HepG2 (cell line): ENCODE measurements around the gene BCL2L1. TPM values are rescaled to one million over a fixed set of nuclear protein-coding genes. Genes with fewer than 3 reads are reported as not detected.

Source experiments
- CSRNP2 ChIP-seq: sonication (generic); formaldehyde crosslinking; conservative IDR thresholded peaks from 2 replicates; pipeline ENCODE4 v1.8.0; 2022; ENCODE audit warnings: low read depth, missing genetic modification reagents
- HMGXB4 ChIP-seq, 2 experiments: sonication (generic) in 1 of 2; formaldehyde crosslinking in 1 of 2; IDR thresholded peaks; 2 replicates each; pipeline versions ENCODE4 v1.4.0 to v1.6.1; 2018 to 2020; ENCODE audit warnings: missing genetic modification reagents in 2 of 2, borderline replicate concordance in 1 of 2, low read depth in 1 of 2, mild to moderate bottlenecking in 1 of 2, missing biosample characterization in 1 of 2
- IKZF5 ChIP-seq: IDR thresholded peaks from 2 replicates; pipeline ENCODE4 v1.6.1; 2018; ENCODE audit warnings: missing genetic modification reagents, mild to moderate bottlenecking, missing compliant biosample characterization
- IRX3 ChIP-seq: sonication (generic); formaldehyde crosslinking; IDR thresholded peaks from 2 replicates; pipeline ENCODE4 v1.8.1; 2023; ENCODE audit warnings: mild to moderate bottlenecking, low read depth, missing genetic modification reagents, borderline replicate concordance
- KAT8 ChIP-seq: IDR thresholded peaks from 2 replicates; pipeline ENCODE4 v1.6.1; 2016; ENCODE audit warnings: missing genetic modification reagents, missing compliant biosample characterization
- MEIS2 ChIP-seq: sonication (generic); formaldehyde crosslinking; IDR thresholded peaks from 2 replicates; pipeline ENCODE4 v1.9.0; 2021; ENCODE audit warnings: mild to moderate bottlenecking, missing genetic modification reagents
- SETDB1 ChIP-seq: sonication (generic); formaldehyde crosslinking; IDR thresholded peaks from 2 replicates; pipeline ENCODE4 v1.5.1; 2020; ENCODE audit warnings: missing genetic modification reagents, mild to moderate bottlenecking, borderline replicate concordance
- YEATS2 ChIP-seq: sonication (generic); formaldehyde crosslinking; IDR thresholded peaks from 2 replicates; pipeline ENCODE4 v1.4.0; 2020; ENCODE audit warnings: missing genetic modification reagents, borderline replicate concordance
- YY1 ChIP-seq: IDR thresholded peaks from 2 replicates; pipeline ENCODE4 v1.6.1; 2011; ENCODE audit warnings: low read length, low read depth, moderate library complexity, mild to moderate bottlenecking; ENCODE audit not compliant: insufficient read depth, insufficient replicate concordance
- ZBTB8A ChIP-seq: sonication (generic); formaldehyde crosslinking; IDR thresholded peaks from 2 replicates; pipeline ENCODE4 v1.4.0; 2020; ENCODE audit warnings: mild to moderate bottlenecking, low read depth, missing genetic modification reagents, borderline replicate concordance
- ZIK1 ChIP-seq: sonication (generic); formaldehyde crosslinking; IDR thresholded peaks from 2 replicates; pipeline ENCODE4 v1.5.0; 2020; ENCODE audit warnings: mild to moderate bottlenecking, low read depth, missing genetic modification reagents, borderline replicate concordance
- ZNF17 ChIP-seq: sonication (generic); formaldehyde crosslinking; IDR thresholded peaks from 2 replicates; pipeline ENCODE4 v1.5.0; 2020; ENCODE audit warnings: mild to moderate bottlenecking, missing genetic modification reagents
- ZNF256 ChIP-seq: sonication (generic); formaldehyde crosslinking; conservative IDR thresholded peaks from 2 replicates; pipeline ENCODE4 v1.4.0; 2020; ENCODE audit warnings: missing genetic modification reagents
- ZNF350 ChIP-seq: sonication (generic); formaldehyde crosslinking; IDR thresholded peaks from 2 replicates; pipeline ENCODE4 v1.4.0; 2020; ENCODE audit warnings: mild to moderate bottlenecking, low read depth, missing genetic modification reagents, borderline replicate concordance
- ZNF431 ChIP-seq: sonication (generic); formaldehyde crosslinking; IDR thresholded peaks from 2 replicates; pipeline ENCODE4 v1.9.0; 2022; ENCODE audit warnings: missing genetic modification reagents, low read depth, mild to moderate bottlenecking, borderline replicate concordance
- ZNF546 ChIP-seq: sonication (generic); formaldehyde crosslinking; conservative IDR thresholded peaks from 2 replicates; pipeline ENCODE4 v1.8.1; 2023; ENCODE audit warnings: mild to moderate bottlenecking, missing genetic modification reagents
- ZNF547 ChIP-seq: sonication (generic); formaldehyde crosslinking; IDR thresholded peaks from 2 replicates; pipeline ENCODE4 v1.5.1; 2020; ENCODE audit warnings: mild to moderate bottlenecking, missing genetic modification reagents
- ZNF563 ChIP-seq: sonication (generic); formaldehyde crosslinking; IDR thresholded peaks from 2 replicates; pipeline ENCODE4 v1.8.0; 2022; ENCODE audit warnings: mild to moderate bottlenecking, moderate library complexity, missing genetic modification reagents
- ZNF691 ChIP-seq: sonication (generic); formaldehyde crosslinking; IDR thresholded peaks from 2 replicates; pipeline ENCODE4 v1.4.0; 2020; ENCODE audit warnings: missing genetic modification reagents, low read depth, mild to moderate bottlenecking, borderline replicate concordance
- ZNF800 ChIP-seq: sonication (generic); formaldehyde crosslinking; IDR thresholded peaks from 2 replicates; pipeline ENCODE4 v1.4.0; 2020; ENCODE audit warnings: missing genetic modification reagents
- polyA plus RNA-seq, 8 experiments: library from polyadenylated mRNA; depleted of rRNA in 3 of 8; stranded (reverse) in 7 of 8; unstranded in 1 of 8; fragments of >200 nt; fragmentation: Illumina TruSeq in 4 of 8; extraction: Trizol in 4 of 8; gene quantifications; 2 replicates each; pipeline versions ENCODE4 v1.2.1 to v1.2.3, GENCODE V29; 2011 to 2016; ENCODE audit warnings: low read depth in 4 of 8, missing spikeins in 1 of 8, mixed read lengths in 1 of 8; ENCODE audit not compliant: insufficient read depth in 1 of 8
- total RNA-seq, 5 experiments: library from RNA; depleted of rRNA; stranded (reverse); fragments of >200 nt; fragmentation: Illumina TruSeq; extraction: Trizol; gene quantifications; 2 replicates each; pipeline ENCODE4 v1.2.3, GENCODE V29; 2016; ENCODE audit warnings: low read depth in 1 of 5

Gene BCL2L1
- total and polyA plus RNA-seq, 2 of the 13 experiments (the other 11 are each of a cell fraction or from before 2014, with no cell fraction given), result 164 to 258 TPM

GRCh38 chr20:31719644-31720485 lies 2.8 kb downstream of the BCL2L1 start (continued):
- no peak for TF ChIP-seq YY1
- no peak; the same call in 1 of the 2 replicates for TF ChIP-seq ZNF256 (CRISPR knock-in tag)
- 0 out of 2 replicates have a peak, but pooled peaks have one; percentile 85 for TF ChIP-seq ZNF546 (CRISPR knock-in tag)
- TF ChIP-seq IKZF5 (CRISPR knock-in tag), result peak; percentile 97
- no peak for TF ChIP-seq CSRNP2 (CRISPR knock-in tag)
- TF ChIP-seq ZBTB8A (CRISPR knock-in tag), result no peak
- TF ChIP-seq HMGXB4 (CRISPR knock-in tag; IDR thresholded peaks at IDR 0.05; ENCODE audit: borderline replicate concordance in 1 of 2, low read depth in 1 of 2), result peak in 1 of 2 experiments; percentile 39; a peak in 2 of 4 replicates
- no peak for TF ChIP-seq ZNF17 (CRISPR knock-in tag)
- peak; percentile 51; the same call in 1 of the 2 replicates for TF ChIP-seq YEATS2
- peak; percentile 39; the same call in 1 of the 2 replicates for TF ChIP-seq ZNF431 (CRISPR knock-in tag)
- no peak; the same call in none of the 2 replicates for TF ChIP-seq ZNF350 (CRISPR knock-in tag)
- TF ChIP-seq ZNF563, result peak; percentile 49; the same call in 1 of the 2 replicates
- TF ChIP-seq MEIS2, result peak; percentile 93
- peak; percentile 73 for TF ChIP-seq KAT8 (CRISPR knock-in tag)
- TF ChIP-seq SETDB1 (CRISPR knock-in tag), result no peak
- peak; percentile 68; the same call in 1 of the 2 replicates for TF ChIP-seq IRX3 (CRISPR knock-in tag)
- peak; percentile 89 for TF ChIP-seq ZNF800
- TF ChIP-seq ZNF691 (CRISPR knock-in tag), result peak; percentile 70
- TF ChIP-seq ZIK1, result 0 out of 2 replicates have a peak, but pooled peaks have one; percentile 65
- peak; percentile 78 for TF ChIP-seq ZNF547 (CRISPR knock-in tag)
